ENCODE data around the gene STK32B.

- TF ChIP-seq CTCF (conservative IDR thresholded peaks at IDR 0.05; ENCODE audit: low read depth in 2 of 2) (no peak), EZH2 (IDR thresholded peaks at IDR 0.05; ENCODE audit: low read depth, unreplicated experiment) (no peak), REST (IDR thresholded peaks at IDR 0.05; ENCODE audit: unreplicated experiment) (no peak), JUNB (IDR thresholded peaks at IDR 0.05; ENCODE audit: unreplicated experiment) (no peak), POLR2AphosphoS5 (IDR thresholded peaks at IDR 0.05; ENCODE audit: low read depth) (no peak)
Measured at GRCh38 chr4:5257086-5257485, 205.8 kb downstream of the STK32B start.
